Peyer's patch (tissue), 4 donors: ENCODE measurements around the gene CARHSP1. TPM values are rescaled to one million over a fixed set of nuclear protein-coding genes. Genes with fewer than 3 reads are reported as not detected.
"Not testable (repeated sequence)": the region's sequence is repeated elsewhere in the genome, so short reads cannot be mapped to it uniquely, and the experiment has no call there.

ENCODE experiments used
- DNase-seq, 3 donors: peaks; one replicate each; pipeline ENCODE4 v3.0.0-alpha.2; 2017 to 2019
- H3K27ac ChIP-seq, 4 donors: fragments of 200-600 bp; sonication (generic); one replicate each; pipeline ENCODE4 v1.5.1; 2016 to 2019
- H3K27me3 ChIP-seq, 2 donors: fragments of 200-600 bp; sonication (generic); one replicate each; pipeline ENCODE4 v1.5.1; 2019
- H3K36me3 ChIP-seq, 3 donors: fragments of 200-600 bp; sonication (generic); one replicate each; pipeline ENCODE4 v1.5.1; 2016 to 2019
- H3K4me1 ChIP-seq, 4 donors: fragments of 200-600 bp; sonication (generic); one replicate each; pipeline ENCODE4 v1.5.1; 2016 to 2019
- H3K4me3 ChIP-seq, 4 donors: fragments of 200-600 bp; sonication (generic); 1 replicate in 3 of 4; 2 replicates in 1 of 4; pipeline ENCODE4 v1.5.1; 2016 to 2019; ENCODE audit warnings: mild to moderate bottlenecking in 1 of 4
- H3K9me3 ChIP-seq, 4 donors: fragments of 200-600 bp; sonication (generic); one replicate each; pipeline ENCODE4 v1.5.1; 2016 to 2019; ENCODE audit warnings: mild to moderate bottlenecking in 1 of 4
- CTCF ChIP-seq, 6 experiments: fragments of 450-650 bp in 4 of 6; fragments of 200-600 bp in 2 of 6; sonication (generic) in 1 of 6; IDR thresholded peaks; one replicate each; pipeline ENCODE4 v1.5.1; 2017 to 2019; ENCODE audit warnings: antibody characterized with exemption in 6 of 6, mild to moderate bottlenecking in 3 of 6, moderate library complexity in 1 of 6
- POLR2A ChIP-seq, 2 donors: fragments of 450-650 bp; IDR thresholded peaks; one replicate each; pipeline ENCODE4 v1.5.1; 2017; ENCODE audit warnings: antibody characterized with exemption in 2 of 2, mild to moderate bottlenecking in 2 of 2, moderate library complexity in 2 of 2
- total RNA-seq, 4 donors: library from RNA; depleted of rRNA; stranded (reverse); fragments of >200 nt; gene quantifications; one replicate each; pipeline ENCODE4 v1.1.0, GENCODE V29; 2016

The CARHSP1 gene
- total RNA-seq, 4 donors from 2014 or later: 35.4 to 102 (median 52.4) TPM

GRCh38 chr16:8845699-8846298, 23.0 kb downstream of the CARHSP1 start:
- H3K4me3 ChIP-seq: no peak overlapping the region
- H3K27me3 ChIP-seq: no peaks in the 10 kb centered on the region
- no peak for DNase-seq
- H3K9me3 ChIP-seq: peaks cover 0 to 3% (median 0%) of the 10 kb centered on the region in 4 donors
- no peak overlapping the region for H3K27ac ChIP-seq
- TF ChIP-seq POLR2A (IDR thresholded peaks at IDR 0.05) (no peak), CTCF (IDR thresholded peaks at IDR 0.05) (no peak)
- H3K36me3 ChIP-seq: peaks cover 0 to 47% (median 0%) of the 10 kb centered on the region in 3 donors
- H3K4me1 ChIP-seq: peaks cover 0 to 4% (median 2%) of the 10 kb centered on the region in 4 donors

DNA sequence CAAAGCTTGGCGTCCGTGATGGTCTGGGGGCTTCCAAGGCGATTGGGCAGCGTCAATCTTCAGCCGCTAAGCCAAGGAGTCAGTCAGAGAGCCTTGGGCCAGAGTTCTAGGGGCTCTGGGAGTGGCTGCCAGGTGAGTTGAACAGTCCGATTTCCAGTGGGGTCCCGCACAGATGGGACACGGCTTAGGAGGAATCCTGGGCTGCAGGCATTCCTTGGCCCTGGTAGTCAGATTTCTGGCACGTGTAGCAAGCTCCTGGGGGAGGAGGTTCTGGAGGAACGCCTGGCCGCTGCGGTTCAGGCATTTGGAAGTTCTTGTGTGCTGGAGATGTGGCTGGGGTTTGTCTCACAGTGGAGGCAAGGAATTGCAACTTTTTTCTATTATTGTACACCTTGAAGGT, 25.5 kb downstream of the CARHSP1 start:
- H3K4me3 ChIP-seq, H3K4me1 ChIP-seq, H3K27me3 ChIP-seq, DNase-seq, H3K27ac ChIP-seq, H3K9me3 ChIP-seq: not testable (repeated sequence)
- H3K36me3 ChIP-seq: peaks cover 0 to 23% (median 0%) of the 10 kb centered on the region in 3 donors

DNA sequence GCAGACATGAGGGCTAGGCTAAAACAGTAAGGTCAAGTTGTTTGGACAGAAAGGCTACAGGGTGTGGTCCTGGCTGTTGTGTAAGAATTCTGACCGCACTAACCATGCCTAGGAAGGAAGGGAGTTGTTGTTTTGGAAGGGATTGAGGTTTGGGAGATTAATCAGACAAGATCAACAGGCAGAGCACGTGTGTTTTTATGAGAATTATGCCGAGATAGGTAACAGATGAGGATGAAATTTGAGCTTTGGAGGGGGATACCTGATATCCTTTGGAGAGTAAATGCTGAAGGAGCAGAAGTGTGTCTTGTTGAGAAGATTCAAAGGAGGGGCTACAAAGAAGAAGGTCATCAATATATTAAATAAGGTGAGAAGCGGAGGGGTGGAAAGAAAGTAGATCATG, 26.8 kb downstream of the CARHSP1 start:
- H3K27me3 ChIP-seq, H3K4me1 ChIP-seq, DNase-seq, H3K9me3 ChIP-seq, H3K27ac ChIP-seq, H3K4me3 ChIP-seq: not testable (repeated sequence)
- H3K36me3 ChIP-seq: peaks cover 0 to 10% (median 0%) of the 10 kb centered on the region in 3 donors

GRCh38 chr16:8837594-8837993, 31.2 kb downstream of the CARHSP1 start:
- H3K27me3 ChIP-seq, H3K27ac ChIP-seq, DNase-seq, H3K9me3 ChIP-seq, H3K4me1 ChIP-seq, H3K36me3 ChIP-seq, H3K4me3 ChIP-seq: not testable (repeated sequence)

DNA sequence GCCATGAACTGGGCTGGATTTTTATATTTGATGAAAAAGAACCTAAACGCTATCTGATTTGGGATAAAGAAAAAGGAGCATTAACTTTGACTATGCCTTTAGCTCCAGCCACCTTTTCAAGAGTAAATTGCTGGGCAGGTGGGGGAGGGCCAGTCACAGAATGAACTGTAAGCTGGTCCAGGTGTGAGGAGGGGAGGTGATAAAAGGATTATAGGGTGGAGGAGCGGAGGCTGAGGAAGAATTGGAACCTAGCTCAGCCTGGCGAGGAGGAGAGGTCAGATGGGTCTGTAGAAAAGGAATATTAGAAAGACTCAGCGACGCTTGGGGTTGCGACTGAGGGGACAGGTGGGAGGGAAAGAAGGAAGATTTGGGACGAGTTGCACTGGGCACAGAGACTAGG, 32.0 kb downstream of the CARHSP1 start:
- H3K27me3 ChIP-seq, H3K4me1 ChIP-seq, H3K36me3 ChIP-seq, H3K9me3 ChIP-seq, DNase-seq, H3K4me3 ChIP-seq, H3K27ac ChIP-seq: not testable (repeated sequence)

- no peak for TF ChIP-seq POLR2A (IDR thresholded peaks at IDR 0.05)
- no peak for TF ChIP-seq CTCF (IDR thresholded peaks at IDR 0.05)
- no peak for DNase-seq
- no peaks in the 10 kb centered on the region for H3K4me1 ChIP-seq
- no peak overlapping the region for H3K27ac ChIP-seq
- H3K36me3 ChIP-seq: peaks cover 0 to 36% (median 0%) of the 10 kb centered on the region in 3 donors
- H3K27me3 ChIP-seq: no peaks in the 10 kb centered on the region
- no peak overlapping the region for H3K4me3 ChIP-seq
- H3K9me3 ChIP-seq: no peaks in the 10 kb centered on the region
Measured at GRCh38 chr16:8832717-8833105, 36.1 kb downstream of the CARHSP1 start.

DNA sequence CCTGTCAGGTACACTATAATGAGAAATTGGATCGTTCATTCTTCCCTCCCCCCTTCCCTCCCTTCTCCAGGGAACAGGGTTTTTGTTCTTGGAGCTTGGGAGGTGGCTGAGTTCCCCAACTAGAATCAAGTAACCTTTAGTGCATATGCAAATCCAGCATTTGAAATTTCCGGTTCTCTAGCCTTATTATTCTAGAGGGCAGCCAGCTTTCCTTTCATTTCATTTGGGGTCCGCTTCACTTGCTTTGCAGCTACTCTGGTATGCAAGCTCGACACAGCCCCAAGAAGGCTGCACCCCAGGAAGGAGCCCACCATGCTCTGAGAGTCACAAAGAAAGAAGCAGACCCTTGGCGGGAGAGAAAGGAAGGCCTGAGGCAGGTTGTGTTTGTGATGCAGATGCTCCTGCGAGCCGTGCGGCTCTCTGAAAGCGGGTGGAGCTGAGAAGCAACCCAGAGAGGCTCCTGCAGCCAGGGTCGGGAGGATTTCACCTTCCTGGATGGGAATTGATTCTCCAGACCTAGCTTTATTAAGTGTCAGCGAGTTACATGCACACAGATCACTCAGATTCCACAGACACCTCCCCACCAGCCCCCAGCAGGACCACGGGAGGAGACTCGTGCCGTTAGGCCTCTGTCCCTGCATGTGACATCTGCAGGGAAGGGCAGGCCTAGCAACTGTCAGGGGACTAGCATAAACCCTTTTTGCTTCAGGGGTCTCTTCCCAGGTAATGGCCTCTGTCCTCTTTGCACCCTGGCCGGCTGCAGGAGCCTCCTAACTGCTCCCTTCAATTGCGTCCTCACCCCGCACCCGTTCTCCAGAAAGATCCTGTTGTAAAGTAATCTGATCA, 36.7 kb downstream of the CARHSP1 start:
- Histone ChIP-seq H3K9me3 (no peaks in the 10 kb centered on the region), H3K4me3 (no peak overlapping the region), H3K4me1 (no peaks in the 10 kb centered on the region), H3K27ac (no peak overlapping the region), H3K27me3 (no peaks in the 10 kb centered on the region), H3K36me3 (peaks cover 0 to 36% (median 0%) of the 10 kb centered on the region in 3 donors)
- no peak for DNase-seq
- TF ChIP-seq POLR2A (IDR thresholded peaks at IDR 0.05): no peak
- TF ChIP-seq CTCF (IDR thresholded peaks at IDR 0.05): no peak
